ENCODE measurements around the gene AGBL1.
"Not testable (repeated sequence)": the region's sequence is repeated elsewhere in the genome, so short reads cannot be mapped to it uniquely, and the experiment has no call there.

Gene AGBL1

DNA sequence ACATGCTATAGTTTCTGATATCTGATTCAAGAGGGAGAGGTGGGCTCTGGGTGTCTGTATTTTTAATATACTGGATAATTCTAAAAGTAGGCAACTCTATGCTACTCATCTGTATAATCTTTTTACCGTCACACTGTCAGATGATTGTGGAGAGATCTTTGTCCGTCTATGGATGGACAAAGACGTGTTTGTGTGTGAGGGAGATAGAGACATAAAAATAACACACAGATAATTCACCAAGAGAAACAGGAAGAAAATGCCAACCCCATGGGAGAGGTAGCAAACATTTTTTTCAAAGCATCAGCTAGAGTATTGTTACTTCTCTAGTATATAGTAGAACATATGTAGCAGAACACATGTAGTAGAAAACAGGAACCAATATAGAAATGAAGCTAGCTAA, 346.1 kb downstream of the AGBL1 start:
- DNase-seq = no peak

DNA sequence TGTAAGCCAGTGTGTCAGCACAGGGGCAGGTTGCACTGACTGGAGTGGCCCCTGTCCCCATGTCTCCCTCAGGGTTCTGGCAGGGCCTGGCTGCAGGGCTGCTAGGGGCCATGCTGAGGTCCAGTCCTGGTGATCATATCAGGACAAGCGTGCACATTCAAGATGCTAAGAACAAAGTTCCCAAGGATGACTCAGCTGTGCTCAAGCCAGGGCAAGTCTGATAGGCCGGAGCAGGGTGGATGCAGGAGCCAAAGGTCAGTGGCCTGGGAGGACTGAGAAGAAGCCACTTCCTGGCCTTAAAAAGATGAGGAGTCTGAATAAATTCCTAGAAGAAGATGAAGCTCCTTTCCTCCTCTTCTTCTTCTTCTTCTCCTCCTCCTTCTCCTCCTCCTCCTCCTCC, 353.2 kb downstream of the AGBL1 start:
- no peak for DNase-seq

- DNase-seq = no peak
These were observed 354.3 kb downstream of the AGBL1 start for GRCh38 chr15:86433983-86434382.

DNA sequence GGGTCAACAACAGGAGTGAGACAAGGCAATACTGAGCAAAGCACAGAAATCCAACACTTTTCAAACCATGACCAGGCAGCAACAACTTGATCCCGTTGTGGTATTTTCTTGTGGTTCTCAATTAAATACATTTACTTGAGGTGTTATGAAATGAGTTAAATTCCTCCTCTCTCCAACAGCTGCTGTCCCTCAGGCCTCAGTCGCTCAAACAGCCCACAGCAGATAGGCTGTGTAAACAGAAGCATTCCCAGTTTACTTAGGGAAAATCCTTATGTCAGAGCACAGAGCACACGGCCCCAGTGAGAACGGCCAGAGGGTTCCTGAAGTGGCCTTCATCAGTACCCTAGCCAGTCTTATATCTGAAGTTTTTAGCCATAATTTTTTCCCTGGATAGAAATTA, 359.9 kb downstream of the AGBL1 start:
- DNase-seq = no peak

DNA sequence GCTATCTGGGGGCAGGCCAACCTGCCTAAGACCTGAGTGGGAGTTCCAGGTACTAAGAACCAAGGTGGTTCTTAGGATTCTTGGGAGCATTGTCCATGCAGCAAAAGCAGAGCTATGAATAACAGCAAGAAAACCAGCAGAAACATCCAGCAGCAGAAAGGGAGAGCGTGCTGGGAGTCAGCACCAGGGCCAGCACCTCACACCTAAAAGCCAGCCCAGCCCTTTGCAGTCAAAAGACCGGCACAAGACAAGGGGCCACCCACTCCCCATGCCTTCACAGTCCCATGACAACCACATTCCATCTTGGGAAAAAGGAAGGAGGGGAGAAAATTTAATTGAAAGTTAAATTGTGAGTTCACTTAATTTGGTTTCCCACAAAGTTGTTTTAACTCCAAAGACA, 364.9 kb downstream of the AGBL1 start:
- DNase-seq = no peak

DNA sequence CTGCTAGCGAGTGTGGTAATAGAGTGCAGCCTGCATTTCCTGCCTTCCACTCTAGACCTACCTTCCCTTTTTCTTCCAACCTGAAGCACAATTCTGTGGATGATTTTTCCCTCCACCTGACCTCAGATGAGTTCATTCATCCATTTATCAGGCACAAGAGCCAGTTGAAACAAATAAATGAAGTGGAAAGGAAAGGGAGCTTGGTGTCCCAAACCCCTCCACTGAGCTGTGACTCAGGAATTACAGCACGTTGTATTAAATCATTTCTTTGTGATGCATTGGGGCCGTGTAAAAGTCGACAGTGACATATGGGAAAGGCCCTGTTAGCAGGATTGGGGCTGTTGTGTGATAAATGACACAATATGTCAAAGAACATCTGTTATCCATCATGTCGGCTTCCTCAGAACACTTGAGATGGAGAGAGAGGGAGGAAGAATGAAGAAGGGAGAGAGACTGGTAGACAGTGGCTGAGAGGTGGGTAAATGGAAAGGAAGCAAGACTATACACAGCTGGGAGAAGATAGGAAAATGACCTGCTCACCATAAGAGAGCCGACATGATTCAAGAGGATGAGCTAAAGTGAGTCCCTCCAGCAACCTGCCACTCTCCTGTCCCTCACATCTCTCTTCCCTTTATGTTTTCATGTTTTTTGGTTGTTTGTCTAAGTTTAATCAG, 366.0 kb downstream of the AGBL1 start:
- no peak for DNase-seq

DNA sequence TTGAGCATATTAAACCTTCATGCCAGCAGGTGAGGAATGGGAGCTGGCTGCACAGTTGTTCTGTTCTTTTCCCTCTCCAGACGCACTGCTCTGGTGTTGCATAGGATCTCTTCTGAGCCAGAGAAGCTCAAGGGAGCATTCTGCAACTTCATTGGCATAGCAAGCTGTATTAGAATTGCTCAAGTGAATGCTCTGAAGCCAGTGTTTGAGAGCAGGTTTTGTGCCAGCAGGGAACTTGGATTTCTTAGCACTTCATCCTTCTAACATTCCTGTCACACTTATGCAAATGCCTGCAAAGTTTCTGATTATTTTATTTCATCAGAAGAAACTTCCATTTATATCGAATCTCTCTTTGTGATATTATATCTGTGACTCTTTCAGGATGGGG, 366.6 kb downstream of the AGBL1 start:
- no peak for DNase-seq

GRCh38 chr15:86465470-86466039, 385.9 kb downstream of the AGBL1 start:
- not testable (repeated sequence) for DNase-seq

DNA sequence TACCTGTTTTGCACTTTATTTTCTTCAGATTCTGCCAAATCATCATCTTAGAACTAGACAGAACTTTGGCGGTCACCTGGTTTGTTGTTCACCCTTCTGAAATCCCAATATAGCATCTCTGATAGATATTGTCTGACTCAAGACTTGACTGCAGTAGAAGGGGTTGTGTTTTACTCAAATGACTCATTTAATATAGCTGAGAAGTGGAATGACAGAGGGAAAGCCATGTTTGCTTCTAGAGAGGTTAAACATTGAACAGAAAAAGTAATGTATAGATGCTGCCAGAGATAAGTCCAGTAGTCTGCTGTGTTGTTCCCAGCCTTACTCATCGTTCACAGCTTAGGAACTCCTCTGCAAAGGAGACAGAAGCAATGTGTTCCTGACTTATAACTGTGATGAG, 402.0 kb downstream of the AGBL1 start:
- no peak for DNase-seq

GRCh38 chr15:86483936-86484335, 404.3 kb downstream of the AGBL1 start:
- no peak for DNase-seq

DNA sequence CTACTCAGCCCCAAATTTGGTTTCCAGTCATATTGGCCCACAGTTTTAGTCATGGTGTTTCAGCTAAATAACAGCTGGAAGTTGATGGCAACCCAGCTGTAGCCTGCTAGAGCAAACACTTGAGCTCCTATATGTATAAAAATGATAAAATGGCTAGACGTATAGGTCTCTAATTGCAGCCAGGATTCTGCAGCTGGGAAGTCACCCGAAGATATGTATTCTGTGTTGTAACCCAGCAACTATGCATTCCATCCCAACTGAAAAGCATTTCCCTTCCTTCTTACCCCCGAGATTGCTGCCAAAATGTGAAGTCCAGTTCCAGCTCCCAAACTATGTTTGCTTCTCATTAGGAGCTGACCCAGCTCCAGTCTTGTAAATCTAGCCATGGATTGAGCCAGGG, 408.4 kb downstream of the AGBL1 start:
- no peak for DNase-seq

DNA sequence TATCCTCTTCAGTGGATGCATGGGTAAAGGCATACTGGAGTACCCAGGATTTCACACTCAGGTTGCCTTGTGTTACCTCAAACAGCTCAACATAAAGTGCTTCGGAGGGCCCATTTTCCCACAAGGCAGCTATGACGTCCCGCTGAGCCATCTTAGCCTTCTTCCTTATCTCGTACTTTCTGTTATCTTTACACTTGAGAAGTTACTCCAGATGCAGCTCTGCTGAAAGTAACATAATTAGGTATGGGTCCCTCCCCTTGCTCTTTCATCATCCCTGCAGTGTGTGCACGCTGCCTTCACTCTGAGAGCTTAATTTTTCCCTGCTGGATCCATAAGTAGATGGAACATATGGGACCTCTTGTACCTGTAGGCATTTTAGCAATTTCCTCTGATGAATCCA, 410.3 kb downstream of the AGBL1 start:
- DNase-seq = no peak

GRCh38 chr15:86491118-86491517, 411.4 kb downstream of the AGBL1 start:
- DNase-seq = no peak

- DNase-seq = no peak
These were observed 414.2 kb downstream of the AGBL1 start for GRCh38 chr15:86493884-86494283.

DNA sequence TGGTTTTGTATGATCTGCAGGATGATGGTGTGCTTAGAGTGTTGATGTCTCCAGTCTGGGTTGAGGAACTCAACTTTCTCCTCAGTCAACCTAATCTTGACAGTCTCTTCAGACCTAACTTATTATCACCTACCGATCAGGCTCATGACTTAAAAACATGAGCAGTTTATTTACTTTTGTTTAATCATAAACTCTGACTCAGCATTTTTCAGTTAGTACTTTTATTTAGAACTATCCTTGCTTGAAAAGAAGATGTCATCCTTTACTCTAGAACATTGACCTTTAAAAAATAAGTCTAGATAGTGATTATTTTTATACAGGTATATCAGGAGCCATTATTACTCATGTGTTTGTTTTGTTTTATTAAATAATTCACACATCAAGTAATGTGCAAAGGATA, 414.8 kb downstream of the AGBL1 start:
- DNase-seq = no peak

DNA sequence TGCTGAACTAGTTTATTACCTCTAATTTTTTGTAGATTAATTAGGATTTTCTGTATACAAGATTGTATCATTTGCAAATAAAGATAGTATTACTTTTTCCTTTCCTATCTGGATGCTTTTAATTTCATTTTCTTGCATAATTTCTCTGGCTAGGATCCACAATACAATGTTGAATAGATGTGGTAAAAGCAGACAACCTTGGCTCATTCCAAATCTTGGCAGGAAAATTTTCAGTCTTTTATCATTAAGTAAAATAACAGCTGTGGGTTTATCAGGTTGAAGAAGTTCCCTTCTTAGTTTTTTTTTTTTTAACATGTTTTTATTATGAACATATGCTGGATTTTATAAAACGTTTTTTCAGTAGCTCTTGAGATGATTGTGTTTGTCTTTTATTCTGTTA, 422.6 kb downstream of the AGBL1 start:
- DNase-seq = no peak

DNA sequence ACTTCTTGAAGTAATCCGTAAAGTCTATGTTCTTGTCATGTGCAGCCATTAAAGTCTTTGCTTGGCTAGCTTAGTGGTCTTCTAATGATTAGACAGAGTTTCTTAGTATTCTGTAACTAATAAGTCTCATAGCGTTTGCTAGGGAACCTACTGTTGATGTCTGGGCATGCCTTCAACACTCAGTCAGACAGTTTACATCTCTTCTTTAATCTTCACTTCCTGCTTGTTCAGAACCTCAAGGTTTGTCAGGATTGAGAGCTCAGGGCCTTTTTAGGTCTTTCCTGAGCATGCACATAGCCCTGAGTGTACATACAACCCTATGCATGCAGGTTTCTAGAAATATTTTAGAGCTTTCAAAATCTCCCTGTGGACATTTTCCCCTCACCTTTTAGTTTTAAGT, 426.3 kb downstream of the AGBL1 start:
- DNase-seq = no peak

GRCh38 chr15:86506401-86506800, 426.7 kb downstream of the AGBL1 start:
- no peak for DNase-seq

GRCh38 chr15:86515625-86516024, 436.0 kb downstream of the AGBL1 start:
- DNase-seq = no peak

- DNase-seq = no peak
These were observed 443.1 kb downstream of the AGBL1 start for GRCh38 chr15:86522721-86523120.

GRCh38 chr15:86526938-86527690, 447.4 kb downstream of the AGBL1 start:
- no peak for DNase-seq

DNA sequence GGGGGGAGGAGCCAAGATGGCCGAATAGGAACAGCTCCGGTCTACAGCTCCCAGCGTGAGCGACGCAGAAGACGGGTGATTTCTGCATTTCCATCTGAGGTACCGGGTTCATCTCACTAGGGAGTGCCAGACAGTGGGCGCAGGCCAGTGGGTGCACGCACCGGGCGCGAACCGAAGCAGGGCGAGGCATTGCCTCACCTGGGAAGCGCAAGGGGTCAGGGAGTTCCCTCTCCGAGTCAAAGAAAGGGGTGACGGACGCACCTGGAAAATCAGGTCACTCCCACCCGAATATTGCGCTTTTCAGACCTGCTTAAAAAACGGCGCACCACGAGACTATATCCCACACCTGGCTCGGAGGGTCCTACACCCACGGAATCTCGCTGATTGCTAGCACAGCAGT, 448.4 kb downstream of the AGBL1 start:
- not testable (repeated sequence) for DNase-seq

DNA sequence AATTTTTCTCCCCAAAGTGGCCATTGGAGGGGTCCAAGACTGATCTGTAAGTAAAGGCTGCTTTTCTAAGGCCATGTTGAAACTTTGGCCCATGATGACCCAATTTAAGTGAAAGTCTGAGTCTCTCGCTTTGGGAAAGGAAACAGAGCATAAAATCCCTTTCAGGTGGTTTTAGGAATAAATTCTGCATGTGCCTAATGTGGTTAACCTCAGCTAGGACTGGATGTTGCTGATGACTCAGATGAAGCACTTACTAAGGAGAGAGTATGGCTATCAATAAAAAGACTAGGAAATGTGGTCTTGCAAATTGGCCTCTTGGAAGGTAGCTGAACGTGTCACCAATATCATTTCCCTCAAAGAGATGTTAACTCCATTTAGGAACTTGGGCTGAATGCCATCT, 458.5 kb downstream of the AGBL1 start:
- DNase-seq = no peak

- DNase-seq = no peak
These were observed 461.3 kb downstream of the AGBL1 start for GRCh38 chr15:86540840-86541467.

Measured in DMS79 (cell line).